GM19238 (cell line): ENCODE results near the gene TSPAN19.

Experiments used
- DNase-seq: peaks from one replicate; pipeline ENCODE4 v3.0.0; 2011; ENCODE audit warnings: low spot score; ENCODE audit not compliant: insufficient read length

Gene TSPAN19

DNA sequence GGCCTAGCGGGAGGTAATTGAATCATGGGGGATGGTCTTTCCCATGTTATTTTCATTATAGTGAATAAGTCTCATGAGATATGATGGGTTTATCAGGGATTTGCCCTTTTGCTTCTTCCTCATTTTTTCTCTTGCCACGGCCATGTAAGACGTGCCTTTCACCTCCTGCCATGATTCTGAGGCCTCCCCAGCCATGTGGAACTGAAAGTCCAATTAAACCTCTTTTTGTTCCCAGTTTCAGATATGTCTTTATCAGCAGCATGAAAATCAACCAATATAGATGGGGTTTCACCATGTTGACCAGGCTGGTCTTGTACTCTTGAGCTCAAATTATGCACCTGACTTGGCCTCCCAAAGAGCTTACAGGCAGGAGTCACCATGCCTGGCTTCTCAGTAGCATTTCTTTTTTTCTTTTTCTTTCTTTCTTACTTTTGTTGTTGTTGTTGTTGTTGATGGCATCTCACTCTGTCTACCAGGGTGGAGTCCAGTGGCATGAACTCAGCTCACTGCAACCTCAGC lies 33.2 kb downstream of the TSPAN19 start:
- DNase-seq: no peak

DNA sequence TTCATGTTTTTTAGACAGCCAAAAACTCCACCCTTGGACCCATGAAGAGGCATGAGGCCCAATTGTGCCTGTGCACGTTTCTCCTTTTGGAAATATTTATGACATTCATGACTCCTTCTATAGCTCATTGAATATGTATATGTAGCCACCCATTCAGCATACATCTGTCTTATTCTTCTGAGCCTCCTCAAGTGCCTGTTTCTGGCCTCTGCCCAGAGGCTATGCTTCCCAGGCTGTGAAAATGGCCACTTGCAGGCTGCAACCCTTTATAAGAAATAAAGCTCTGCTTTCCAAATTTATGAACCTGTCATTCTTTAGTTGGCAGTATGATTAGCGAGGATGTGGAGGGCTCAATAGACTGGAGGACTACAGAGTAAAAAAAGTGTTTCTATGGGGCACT lies 35.3 kb downstream of the TSPAN19 start:
- no peak for DNase-seq

DNA sequence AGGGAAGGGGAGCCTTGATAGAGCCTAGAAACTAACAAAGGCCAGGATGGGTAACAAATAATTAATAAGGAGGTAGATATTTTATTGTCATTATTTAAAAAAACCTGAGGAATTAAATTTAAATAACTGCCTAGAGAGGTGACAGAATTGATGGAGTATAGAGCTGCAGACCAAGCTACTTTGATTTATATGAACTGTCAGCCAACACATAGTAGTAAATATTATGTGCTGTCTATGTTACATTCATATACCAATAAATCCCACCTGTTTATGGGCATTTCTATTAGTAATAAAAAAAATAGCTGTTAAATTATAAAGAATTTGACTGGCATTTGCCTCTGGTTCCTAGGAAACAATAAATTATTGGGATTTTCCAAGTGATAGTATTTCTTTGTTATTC lies 37.7 kb downstream of the TSPAN19 start:
- no peak for DNase-seq

DNA sequence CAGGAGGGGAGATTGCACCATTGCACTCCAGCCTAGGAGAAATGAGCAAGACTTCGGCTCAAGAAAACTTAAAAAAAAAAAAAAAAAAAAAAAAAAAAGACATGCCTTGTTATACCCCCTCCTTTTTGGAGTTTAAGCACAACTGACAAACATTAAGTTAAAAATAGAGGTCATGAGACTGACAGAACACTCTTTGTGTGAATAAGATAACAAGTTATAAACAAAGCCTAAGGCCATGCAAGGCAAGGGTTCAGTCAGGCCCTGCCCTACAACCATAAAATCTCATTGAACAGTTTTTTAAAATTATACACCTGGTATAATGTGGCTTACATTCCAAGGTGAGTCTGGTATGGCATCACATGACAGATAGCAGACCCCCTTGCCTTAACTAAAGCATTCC lies 39.3 kb downstream of the TSPAN19 start:
- DNase-seq: no peak

DNA sequence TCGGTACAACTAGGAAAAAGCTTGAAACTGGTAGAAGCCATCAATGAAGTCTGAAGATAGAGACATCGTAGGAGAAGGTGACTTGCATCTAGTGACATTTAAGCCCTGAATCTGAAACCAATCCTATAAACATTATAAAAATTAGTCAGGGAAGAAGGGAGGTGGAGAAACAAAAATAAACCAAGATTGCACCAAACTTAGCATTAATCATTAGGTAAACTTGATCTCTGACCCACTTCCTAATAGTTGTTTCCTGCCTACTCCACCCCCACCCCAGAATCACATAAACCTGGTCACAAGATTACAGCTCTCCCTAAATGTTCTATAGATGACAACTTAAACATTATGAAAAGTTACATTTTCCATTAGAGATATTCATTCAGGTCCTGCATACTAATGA lies 40.4 kb downstream of the TSPAN19 start:
- no peak for DNase-seq

DNA sequence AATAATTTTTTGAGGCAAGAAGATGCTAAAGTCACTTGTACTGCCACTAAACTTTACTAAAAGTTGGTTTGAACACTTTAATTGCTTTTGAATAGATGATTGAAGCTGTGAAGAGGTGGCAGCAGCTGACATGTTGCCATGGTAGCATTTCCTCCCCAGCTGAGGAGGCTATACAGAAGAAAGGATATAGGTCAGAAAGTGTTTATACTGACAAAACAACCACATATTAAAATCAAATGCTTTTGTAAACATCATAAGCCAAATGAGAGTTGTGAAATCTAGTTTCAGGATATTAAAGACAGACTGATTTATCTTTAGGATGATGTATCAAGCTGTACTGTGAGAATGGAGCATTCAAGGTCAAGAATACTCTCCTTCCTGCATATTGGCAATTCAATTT lies 41.7 kb downstream of the TSPAN19 start:
- DNase-seq: no peak

DNA sequence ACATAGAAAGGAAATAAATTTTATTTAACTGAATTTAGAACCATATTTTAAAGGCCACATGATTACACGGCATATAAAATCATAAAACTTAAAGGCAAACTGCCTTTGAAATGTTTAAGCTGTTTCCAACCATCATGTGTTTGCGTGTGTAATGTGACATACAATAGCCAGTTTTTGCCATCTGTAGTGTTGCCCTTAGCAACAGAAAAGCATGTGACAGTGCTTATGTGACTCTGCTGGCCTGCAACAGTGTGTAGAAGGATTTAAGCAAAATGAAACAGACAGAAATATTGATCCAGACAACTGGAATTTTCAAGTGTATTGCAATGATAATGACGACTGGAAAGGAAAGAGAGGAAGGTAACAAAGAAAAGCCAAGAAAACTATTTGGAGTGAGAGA lies 49.5 kb downstream of the TSPAN19 start:
- no peak for DNase-seq

DNA sequence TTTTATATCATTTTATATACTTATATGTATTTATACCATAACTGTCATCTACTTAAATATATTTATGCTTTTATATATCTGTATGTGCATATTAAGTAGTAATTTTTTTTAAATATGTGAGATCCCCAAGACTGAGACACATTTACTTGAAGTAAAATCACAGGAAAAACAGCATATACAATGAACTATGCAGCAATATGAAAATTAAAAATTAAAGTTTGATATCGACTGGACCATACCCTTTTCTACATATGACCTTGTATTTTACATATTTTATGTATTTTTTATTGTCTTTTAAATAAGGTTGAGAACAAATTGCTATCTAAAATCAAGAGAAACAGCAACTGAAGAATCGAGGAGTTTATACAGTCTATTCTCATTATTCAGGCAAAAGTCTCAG lies 50.0 kb downstream of the TSPAN19 start:
- DNase-seq: no peak

DNA sequence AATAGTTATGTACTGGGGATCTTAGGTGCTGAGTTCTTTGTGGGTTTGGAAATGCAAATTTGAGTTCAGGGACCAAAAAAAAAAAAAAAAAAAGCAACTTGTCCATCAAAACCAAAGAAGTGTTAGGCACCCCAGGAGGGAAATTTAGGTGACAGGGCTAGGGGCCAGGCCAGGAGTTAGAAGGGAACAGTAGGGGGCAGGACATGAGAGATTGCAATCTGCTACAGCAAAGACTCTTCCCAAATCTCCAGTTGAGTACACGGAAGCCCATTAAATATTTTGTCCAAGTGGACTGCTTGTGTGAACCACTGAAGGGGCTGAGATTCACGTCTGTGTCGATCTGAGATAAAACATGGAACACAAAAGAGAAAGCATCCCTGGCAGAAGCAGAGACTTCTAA lies 52.8 kb downstream of the TSPAN19 start:
- no peak for DNase-seq

DNA sequence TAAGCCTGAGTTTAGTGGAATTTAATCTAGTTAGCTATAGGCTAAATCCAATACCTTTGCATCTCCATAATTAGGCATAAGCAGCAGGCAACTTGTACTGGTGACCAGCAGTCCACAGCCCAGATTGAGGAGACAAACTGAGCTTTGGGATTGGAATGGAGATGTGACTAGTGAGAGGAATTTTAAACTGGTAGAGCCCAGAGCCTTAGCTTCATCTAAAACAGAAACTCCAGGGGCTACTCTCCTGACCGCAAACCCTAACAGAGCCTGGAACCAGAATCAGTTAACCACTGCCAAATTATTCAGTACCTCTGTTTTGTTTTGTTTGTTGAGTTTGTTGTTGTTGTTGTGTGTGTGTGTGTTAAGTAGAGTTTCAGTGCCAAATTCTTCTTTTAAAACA lies 53.2 kb downstream of the TSPAN19 start:
- DNase-seq: no peak

DNA sequence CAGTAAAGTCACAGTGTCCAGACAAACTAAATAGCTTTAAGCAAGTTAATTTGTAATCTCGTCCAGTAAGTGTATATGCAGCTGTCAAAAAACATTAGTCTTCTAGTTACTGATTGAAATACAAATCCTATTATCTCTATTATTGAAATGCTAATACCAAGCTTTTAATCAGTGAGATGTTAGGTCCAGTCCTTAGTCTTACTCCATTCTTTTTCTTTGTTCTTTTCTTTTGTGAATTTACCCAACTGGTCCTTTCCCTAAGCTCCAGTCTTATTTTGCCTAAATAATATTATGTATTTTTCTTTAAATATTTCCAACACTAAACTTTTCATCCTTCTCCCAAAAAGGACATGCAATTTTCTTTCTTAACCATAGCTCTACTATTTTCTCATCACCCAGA lies 57.2 kb downstream of the TSPAN19 start:
- no peak for DNase-seq

DNA sequence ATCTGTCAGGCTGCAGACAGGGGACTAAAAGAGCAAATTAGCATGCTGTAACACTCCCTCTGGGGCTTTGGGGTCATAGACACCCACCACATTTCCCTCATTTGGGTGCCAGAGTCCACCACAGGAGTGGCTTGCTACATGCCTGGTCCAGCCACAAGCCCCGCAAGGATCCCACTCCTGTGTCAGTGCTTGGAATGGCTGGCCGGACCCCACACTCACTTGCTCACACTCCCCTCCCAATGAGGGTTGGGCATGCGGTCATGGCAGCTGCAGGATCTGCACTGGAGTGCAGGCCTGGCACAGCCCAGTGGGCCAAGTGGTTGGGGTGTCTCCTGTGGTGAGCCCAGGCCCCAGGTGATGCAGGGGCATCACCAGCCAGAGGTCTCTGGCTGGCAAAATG lies 59.9 kb downstream of the TSPAN19 start:
- DNase-seq: no peak

DNA sequence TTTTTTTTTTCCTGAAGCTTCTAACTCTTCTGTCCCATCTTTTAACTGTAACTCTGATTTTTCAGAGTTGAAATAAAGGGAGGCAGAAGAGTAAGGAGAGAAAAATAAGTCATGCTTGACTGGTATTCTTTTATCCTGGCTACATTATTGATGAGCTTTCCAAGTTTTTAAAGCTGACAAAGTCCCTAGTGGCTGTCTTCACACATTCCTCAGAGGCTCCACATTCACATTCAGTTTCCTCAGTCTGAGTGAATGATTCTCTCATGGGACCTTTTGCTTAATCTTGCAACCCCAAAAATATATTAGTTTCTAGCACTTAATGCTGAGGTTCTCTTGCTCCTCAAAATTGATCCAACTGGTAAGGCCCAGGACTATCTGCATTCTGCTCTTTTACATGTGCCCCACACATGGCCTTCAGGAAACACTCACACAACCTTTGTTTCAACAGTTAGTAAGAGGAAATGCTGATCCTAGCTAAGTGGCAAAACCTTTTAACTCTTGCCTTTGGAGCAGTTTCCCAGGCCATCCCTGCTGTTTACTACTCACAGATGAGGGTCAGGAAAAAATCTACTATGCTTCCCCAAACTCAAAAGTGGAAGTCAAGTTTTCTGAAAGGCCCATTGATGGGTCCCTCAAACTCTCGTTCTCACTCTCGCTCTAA lies 61.8 kb downstream of the TSPAN19 start:
- DNase-seq: no peak

DNA sequence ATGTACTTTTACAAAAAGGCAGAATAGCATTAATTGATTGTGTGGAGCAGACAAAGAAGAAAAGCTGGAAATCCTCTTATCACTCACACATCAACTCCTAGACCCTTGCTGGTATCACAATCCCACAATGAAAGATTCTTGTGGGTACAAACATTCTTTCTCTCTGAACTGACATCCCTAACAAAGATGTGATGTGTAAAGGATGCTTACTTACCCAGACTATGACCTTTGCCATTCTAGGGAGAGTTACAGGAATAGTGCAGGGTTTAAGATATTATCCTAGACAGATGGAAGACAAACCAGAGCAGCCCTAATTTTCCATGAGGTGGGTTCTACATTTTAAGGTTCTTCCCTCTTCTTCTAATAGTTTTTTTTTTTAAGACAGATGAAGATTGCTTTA lies 63.1 kb downstream of the TSPAN19 start:
- no peak for DNase-seq

DNA sequence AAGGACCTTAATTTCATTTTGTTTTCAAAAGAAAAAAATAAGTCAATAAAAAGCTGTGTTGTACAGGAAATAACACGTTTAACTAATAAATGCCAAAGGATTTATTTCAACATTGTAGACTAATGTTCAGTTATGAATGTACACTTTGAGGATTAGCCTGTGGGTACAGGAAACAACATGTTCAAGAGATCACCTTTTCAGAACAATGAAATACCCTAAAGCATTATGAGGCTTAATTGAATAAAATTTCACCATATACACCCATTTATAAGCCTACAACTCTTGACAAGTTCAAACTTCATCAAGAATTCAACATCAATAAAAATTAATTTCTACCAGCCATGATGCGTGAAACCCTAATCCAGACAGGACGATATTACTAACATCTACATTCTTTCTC lies 66.9 kb downstream of the TSPAN19 start:
- no peak for DNase-seq
